Muscle layer of duodenum (tissue), 2 donors: ENCODE data around the gene ANTXR1.

Source experiments
- H3K27ac ChIP-seq: one replicate; pipeline ENCODE4 v1.7.0; 2013; ENCODE audit warnings: mild to moderate bottlenecking, low read length
- H3K27me3 ChIP-seq: one replicate; pipeline ENCODE4 v1.7.0; 2013; ENCODE audit warnings: low read depth, mild to moderate bottlenecking, control low read depth, low read length
- H3K36me3 ChIP-seq, 2 donors: one replicate each; pipeline ENCODE4 v1.7.0; 2013; ENCODE audit warnings: low read length in 2 of 2, control low read depth in 1 of 2, mild to moderate bottlenecking in 1 of 2; ENCODE audit not compliant: insufficient read depth in 2 of 2, control insufficient read depth in 1 of 2
- H3K4me1 ChIP-seq, 2 donors: one replicate each; pipeline ENCODE4 v1.7.0; 2013; ENCODE audit warnings: low read length in 2 of 2, mild to moderate bottlenecking in 2 of 2, control low read depth in 1 of 2, moderate library complexity in 1 of 2; ENCODE audit not compliant: insufficient read depth in 2 of 2, control insufficient read depth in 1 of 2
- H3K4me3 ChIP-seq, 2 donors: one replicate each; pipeline ENCODE4 v1.7.0; 2013; ENCODE audit warnings: low read length in 2 of 2, low read depth in 1 of 2, mild to moderate bottlenecking in 1 of 2
- H3K9me3 ChIP-seq, 2 donors: one replicate each; pipeline ENCODE4 v1.7.0; 2013; ENCODE audit warnings: low read length in 2 of 2, control low read depth in 1 of 2, mild to moderate bottlenecking in 1 of 2; ENCODE audit not compliant: control insufficient read depth in 1 of 2
- donor health status: healthy.

Gene ANTXR1

DNA sequence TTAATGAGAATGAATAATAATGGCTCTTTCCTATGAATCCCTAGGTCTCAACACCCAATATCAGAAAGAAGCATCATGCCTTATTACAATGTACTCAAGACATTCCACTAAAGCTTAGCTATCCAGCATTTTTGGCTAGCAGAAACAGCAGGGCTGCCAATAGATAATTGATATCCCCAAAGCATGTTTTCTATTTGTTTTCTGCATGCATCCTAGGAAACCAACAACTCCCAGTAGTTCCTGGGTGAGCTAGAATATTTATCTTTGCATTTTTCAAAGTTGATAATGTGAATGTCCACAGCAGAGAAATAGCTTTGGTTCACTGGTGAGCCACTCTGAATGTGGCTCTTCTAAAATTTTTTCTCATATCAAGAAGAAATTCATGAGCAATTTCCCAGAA, 5.8 kb upstream of the ANTXR1 start:
- no peak overlapping the region for H3K4me3 ChIP-seq
- H3K9me3 ChIP-seq = no peaks in the 10 kb centered on the region
- H3K27me3 ChIP-seq = no peaks in the 10 kb centered on the region
- H3K4me1 ChIP-seq = no peaks in the 10 kb centered on the region
- H3K36me3 ChIP-seq = no peaks in the 10 kb centered on the region
- no peak overlapping the region for H3K27ac ChIP-seq

DNA sequence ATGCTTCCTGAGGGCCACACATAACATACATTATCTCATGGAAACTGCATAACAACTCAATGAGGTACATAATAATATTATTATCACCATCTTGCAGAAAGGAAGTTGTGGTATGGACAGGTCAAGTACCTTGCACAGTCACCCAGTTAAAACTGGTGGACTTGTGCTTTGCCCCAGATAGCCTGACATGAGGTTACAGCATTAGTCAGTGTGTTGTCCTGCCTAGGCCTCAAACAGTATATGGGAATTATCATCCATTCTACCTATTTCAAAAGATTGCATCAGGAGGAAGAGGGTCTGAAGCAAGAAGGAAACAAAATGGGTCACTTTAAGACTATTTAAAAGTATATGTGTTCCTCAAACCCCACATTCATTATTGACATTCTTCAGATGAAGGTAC, 5.4 kb upstream of the ANTXR1 start:
- H3K4me3 ChIP-seq = no peak overlapping the region
- peaks cover 0 to 4% of the 10 kb centered on the region in 2 donors for H3K4me1 ChIP-seq
- no peaks in the 10 kb centered on the region for H3K9me3 ChIP-seq
- no peaks in the 10 kb centered on the region for H3K27me3 ChIP-seq
- no peak overlapping the region for H3K27ac ChIP-seq
- no peaks in the 10 kb centered on the region for H3K36me3 ChIP-seq

DNA sequence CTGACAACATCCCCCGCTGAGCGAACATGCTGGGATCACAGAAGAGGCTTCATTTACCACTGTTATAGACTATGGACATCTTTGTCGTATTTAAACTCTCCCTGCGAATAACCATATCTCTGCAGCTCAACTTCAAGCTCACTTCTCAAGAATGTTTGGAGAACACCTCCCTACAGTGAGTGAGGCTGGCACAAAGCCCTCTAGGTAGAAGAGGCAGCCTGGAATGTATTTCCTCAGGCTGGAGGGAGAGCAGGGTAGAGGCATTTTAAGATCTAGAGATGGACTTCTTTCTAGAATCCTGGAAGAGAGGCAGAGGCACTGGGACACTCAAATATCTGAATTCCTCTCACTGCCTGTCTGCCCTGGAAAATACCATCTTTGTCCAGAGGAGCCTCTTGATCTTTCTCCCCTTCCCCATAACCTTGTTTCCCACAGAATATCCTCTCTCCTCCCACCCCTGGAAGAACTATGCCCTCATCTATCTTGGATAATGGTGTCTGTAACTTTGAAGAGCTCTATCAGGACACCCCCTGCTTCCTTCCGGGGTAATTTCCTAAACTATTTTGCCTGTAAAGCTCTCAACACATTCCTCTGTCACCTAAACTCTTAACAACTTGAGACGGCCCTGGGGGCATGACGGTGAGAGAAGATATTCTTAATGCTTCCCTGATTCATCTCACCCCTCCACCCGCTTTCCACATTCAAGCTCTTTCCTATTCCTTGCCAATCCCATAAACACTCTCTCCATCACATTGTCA, 2.4 kb upstream of the ANTXR1 start:
- Histone ChIP-seq H3K9me3 (no peaks in the 10 kb centered on the region), H3K27ac (no peak overlapping the region), H3K27me3 (peaks cover 11% of the 10 kb centered on the region), H3K4me3 (no peak overlapping the region), H3K4me1 (peaks cover 0 to 19% of the 10 kb centered on the region in 2 donors), H3K36me3 (no peaks in the 10 kb centered on the region)

DNA sequence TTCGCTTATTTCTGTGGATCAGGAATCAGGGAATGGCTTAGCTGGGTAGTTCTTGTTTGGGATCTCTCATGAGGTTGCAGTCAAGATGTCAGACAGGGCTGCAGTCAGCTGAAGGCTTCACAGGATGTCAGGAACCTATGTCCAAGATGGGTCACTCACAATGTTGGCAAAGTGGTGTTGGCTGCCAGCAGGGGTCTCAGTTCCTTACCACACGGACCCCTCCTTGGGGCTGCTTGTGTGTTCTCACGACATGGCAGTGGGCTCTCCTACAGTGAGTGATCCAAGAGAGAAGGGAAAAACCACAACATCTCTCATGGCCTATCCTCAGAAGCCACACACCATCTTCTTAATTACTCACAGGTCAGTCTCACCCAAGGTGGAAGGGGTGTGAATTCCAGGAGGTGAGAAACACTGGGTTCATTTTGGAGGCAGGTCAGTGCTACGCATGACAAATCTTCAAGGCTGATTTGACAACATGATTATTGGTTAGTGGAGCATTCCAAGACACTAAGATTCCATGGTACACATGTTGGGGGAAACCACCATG, 1.3 kb upstream of the ANTXR1 start:
- Histone ChIP-seq H3K27ac (no peak overlapping the region), H3K27me3 (peaks cover 11% of the 10 kb centered on the region), H3K36me3 (no peaks in the 10 kb centered on the region), H3K9me3 (no peaks in the 10 kb centered on the region), H3K4me1 (peaks cover 0 to 21% of the 10 kb centered on the region in 2 donors), H3K4me3 (no peak overlapping the region)

DNA sequence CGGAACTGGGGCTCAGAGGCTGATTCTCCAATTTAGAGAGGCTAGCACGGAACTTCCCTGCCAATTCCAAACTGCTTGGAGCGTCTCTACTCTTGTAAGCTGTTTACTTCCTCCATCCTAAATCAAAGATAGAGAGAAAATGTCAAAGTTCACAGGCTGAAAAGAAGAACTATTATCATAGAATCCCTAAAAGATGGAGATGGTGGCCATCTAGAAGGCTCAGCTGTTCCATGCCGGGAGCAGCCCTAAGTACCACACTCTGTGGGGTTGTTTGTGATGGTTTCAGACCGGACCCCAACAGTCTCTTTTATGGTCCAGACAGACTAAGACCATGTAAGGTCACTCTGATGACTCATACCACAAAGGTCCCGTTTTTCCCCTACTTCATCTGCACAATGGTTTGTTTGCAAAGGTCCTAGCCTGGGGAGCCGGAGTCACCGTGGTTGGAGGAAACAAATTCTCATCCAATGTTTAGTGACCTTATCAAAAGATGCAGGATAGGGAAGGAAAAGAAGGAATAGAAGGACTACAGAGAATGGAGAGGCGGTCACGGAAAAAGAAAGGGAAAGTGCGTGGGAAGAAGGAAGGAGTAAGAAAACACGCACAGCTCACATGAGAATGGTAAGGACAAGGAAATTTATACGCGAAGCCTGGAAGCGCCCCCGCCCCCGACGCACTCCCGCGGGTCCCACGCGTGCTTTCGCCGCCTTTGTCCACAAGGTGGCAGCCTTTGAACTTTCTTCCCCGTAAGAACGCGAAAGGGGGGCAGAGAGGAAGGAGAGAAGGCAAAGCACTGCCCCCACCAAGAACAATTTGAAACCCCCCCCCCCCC, 453 bp upstream of the ANTXR1 start:
- Histone ChIP-seq H3K36me3 (no peaks in the 10 kb centered on the region), H3K27me3 (peaks cover 11% of the 10 kb centered on the region), H3K9me3 (no peaks in the 10 kb centered on the region), H3K4me1 (peaks cover 0 to 28% of the 10 kb centered on the region in 2 donors), H3K4me3 (peak overlapping the region; percentile 70 to 93), H3K27ac (peak overlapping the region; percentile 42)

DNA sequence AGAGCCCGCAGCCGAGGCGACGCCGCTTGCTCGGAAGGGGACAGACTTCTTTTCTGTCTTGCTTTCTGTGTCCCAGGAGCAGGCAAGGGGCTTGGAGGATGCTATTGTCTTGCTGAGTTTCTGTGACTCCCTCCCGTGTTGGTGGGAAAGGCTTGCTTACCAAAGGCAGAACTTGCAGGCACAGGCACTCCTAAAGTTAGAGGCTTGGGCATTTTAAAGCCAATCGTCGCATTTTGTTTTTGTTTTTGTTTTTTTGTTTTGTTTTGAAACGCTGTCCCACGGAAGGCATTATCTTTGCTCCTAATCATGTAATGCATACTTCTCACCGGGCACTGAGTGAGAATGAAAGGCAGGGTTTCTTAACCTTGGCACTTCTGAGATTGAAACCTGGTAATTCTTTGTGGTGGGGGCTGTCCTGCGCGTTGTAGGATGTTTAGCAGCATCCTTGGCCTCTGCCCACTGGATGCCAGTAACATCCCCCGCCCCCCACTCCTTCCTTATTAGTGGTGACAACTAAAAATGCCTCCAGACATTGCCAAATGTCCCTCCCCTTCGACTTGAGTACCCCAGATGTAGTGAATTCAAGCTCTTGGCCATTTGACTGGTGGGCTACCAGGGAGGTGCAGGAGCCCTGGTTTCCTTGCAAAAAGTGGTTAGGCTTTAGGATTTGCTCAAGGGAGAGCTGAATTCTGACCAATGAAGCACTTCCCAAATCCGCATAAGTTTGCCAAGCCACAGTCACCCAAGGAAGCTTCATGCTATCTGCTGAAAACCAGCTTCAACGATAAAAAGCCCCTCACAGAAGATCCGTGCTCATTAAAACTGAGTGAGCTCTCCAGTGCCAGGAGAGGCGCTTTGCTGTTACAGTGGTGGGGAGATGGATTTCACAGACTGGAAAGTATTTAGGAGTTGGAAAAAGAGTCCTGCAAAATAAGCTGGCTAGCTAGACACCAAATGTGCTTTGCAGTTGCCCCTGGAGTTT, 1.2 kb downstream of the ANTXR1 start:
- H3K27ac ChIP-seq = peak overlapping the region; percentile 52
- H3K27me3 ChIP-seq = peaks cover 11% of the 10 kb centered on the region
- peak overlapping the region; percentile 70 to 93 for H3K4me3 ChIP-seq
- H3K4me1 ChIP-seq = peaks cover 0 to 40% of the 10 kb centered on the region in 2 donors
- no peaks in the 10 kb centered on the region for H3K9me3 ChIP-seq
- H3K36me3 ChIP-seq = no peaks in the 10 kb centered on the region

DNA sequence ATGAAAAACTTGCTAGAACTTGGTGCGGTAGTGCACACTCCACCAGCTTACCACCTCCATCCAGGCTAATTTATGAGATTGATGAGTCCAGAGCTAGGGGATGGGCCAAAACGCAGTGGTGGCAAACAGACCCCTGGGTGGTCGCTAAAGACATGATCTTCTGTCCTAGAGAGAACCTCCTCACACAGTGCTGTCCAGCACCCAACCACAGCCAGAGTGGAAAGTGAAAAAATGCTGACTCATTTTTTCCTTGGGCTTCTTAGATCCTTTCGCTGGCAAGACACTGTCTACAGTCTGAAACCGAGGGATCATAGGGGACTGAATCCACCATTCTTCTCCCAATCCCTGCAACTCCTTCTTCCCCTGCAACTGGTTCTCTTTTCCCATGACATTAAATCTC, 4.1 kb downstream of the ANTXR1 start:
- Histone ChIP-seq H3K9me3 (no peaks in the 10 kb centered on the region), H3K4me3 (peak overlapping the region; percentile 19 to 23), H3K27ac (no peak overlapping the region)

DNA sequence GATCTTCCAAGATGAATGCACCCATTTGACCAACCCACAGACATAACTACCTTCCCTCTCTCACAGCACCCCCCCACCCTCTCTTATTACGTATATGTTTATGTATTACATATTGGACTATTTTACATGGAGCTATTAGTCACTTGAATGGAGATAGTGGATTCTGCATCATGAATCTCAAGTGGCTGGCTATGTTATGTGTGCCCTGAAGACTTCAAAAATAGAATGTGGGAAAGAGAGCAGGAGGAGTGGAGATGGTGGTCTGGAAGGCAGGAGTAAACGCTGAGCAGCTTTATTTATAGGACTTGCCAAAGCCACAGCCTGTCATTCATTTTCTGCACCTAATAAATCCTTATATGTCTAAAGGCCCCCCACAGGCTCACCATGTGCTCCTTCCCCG, 4.9 kb downstream of the ANTXR1 start:
- Histone ChIP-seq H3K4me3 (no peak overlapping the region), H3K27ac (no peak overlapping the region), H3K36me3 (no peaks in the 10 kb centered on the region), H3K9me3 (no peaks in the 10 kb centered on the region), H3K27me3 (peaks cover 11% of the 10 kb centered on the region), H3K4me1 (peaks cover 6 to 48% of the 10 kb centered on the region in 2 donors)

More for the DNA sequence above, 4.1 kb downstream of the ANTXR1 start:
- H3K27me3 ChIP-seq = peaks cover 11% of the 10 kb centered on the region
- no peaks in the 10 kb centered on the region for H3K36me3 ChIP-seq
- peaks cover 6 to 54% of the 10 kb centered on the region in 2 donors for H3K4me1 ChIP-seq

DNA sequence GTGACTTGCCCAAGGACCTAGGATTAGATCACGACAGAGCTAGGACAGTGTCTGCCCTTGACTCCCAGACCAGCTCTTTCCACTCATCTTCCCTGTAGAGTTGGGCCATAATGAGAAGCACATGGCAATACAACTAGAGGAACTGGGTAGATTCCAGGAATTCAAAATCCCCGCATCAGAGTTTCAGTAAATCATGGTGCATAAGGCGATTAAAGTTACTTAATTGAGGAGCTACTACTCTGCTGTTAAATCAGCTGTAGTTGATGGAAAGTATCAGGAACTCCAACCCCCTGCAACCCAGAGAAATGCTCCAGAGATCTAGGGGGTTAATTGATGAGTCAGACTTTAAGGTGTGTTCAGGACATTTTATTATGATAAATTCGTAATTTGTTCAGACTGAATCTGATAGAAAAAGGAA, 5.7 kb downstream of the ANTXR1 start:
- H3K36me3 ChIP-seq = no peaks in the 10 kb centered on the region
- H3K4me1 ChIP-seq = peaks cover 6 to 44% of the 10 kb centered on the region in 2 donors
- no peak overlapping the region for H3K4me3 ChIP-seq
- H3K27me3 ChIP-seq = peaks cover 10% of the 10 kb centered on the region
- H3K27ac ChIP-seq = no peak overlapping the region
- H3K9me3 ChIP-seq = no peaks in the 10 kb centered on the region

DNA sequence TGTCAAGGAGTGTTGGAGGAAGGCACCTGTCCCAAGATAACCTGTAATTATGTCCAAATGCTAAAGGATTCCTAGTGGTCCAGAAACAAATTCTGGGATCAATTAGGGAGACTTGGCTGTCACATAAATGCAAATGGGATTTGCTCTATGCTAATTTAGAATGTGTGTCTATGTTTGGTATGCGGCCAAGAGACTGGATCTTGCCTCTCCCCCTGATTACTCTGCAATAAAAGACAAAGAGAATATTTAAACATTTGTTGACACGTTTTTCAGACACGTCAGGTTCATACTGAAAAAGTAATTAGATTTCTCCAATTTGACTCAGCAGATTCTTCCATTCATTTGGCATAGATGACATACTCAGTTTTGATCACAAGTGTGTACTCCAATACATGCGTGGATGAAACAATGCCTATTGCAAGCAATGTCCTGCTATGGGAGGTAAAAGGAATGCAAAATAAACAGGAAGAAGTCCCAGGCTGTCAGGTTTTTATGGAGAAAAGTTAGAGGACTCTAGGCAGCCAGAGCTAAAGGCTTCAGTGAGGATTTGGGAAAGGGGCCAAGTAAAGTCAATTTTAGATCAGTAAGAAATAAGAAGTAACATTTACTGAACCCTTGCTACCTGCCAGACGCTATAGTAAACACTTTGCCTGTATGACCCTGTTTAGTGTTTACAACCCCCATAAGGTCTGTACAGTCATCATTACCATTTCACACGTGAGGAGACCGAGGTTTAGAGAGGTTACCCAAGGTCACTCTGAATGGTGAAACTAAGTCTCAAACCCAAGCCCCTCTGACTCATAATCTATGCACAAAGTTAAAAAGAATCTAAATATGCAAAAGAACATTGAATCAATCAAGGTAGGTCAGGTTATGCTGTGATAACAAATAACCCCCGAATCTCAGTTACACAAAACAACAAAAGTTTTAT, 7.8 kb downstream of the ANTXR1 start:
- no peaks in the 10 kb centered on the region for H3K9me3 ChIP-seq
- H3K36me3 ChIP-seq = no peaks in the 10 kb centered on the region
- peaks cover 7 to 42% of the 10 kb centered on the region in 2 donors for H3K4me1 ChIP-seq
- no peak overlapping the region for H3K27ac ChIP-seq
- H3K27me3 ChIP-seq = no peaks in the 10 kb centered on the region
- no peak overlapping the region for H3K4me3 ChIP-seq
